WTC11 (cell line): ENCODE measurements around the gene SLC24A3. TPM values are rescaled to one million over a fixed set of nuclear protein-coding genes. Genes with fewer than 3 reads are reported as not detected.

Source experiments
- ATAC-seq: fragments of 200-7000 bp; cut with Tn5 transposase; 2 replicates; pipeline ENCODE4 v1.10.0; 2021; ENCODE audit warnings: mild to moderate bottlenecking, moderate library complexity
- CTCF ChIA-PET: fragments of 300-600 bp; sonication (Branson Sonifier 250); formaldehyde crosslinking; loops from one replicate; lab custom pipeline; 2021; ENCODE audit warnings: antibody characterized with exemption; lab: Charles Lee
- POLR2A ChIA-PET: fragments of 350-600 bp; sonication (Branson Sonifier 250); formaldehyde crosslinking; loops from one replicate; lab custom pipeline; 2021; ENCODE audit warnings: antibody characterized with exemption; lab: Charles Lee
- DNase-seq: peaks from one replicate; pipeline ENCODE4 v3.0.0; 2021; ENCODE audit warnings: low spot score
- H3K27ac Mint-ChIP-seq: 2 replicates; pipeline ENCODE4 v1.8.0; 2021; ENCODE audit warnings: mixed read lengths
- H3K27me3 Mint-ChIP-seq: 2 replicates; pipeline ENCODE4 v1.8.0; 2021; ENCODE audit warnings: low read depth, mild to moderate bottlenecking, moderate library complexity, mixed read lengths
- H3K36me3 Mint-ChIP-seq: 2 replicates; pipeline ENCODE4 v1.8.0; 2021; ENCODE audit warnings: mixed read lengths
- H3K4me1 Mint-ChIP-seq: 2 replicates; pipeline ENCODE4 v1.8.0; 2022; ENCODE audit warnings: mixed read lengths
- H3K4me3 Mint-ChIP-seq: 2 replicates; pipeline ENCODE4 v1.8.0; 2021; ENCODE audit warnings: mild to moderate bottlenecking, moderate library complexity, mixed read lengths
- H3K9me3 Mint-ChIP-seq: 2 replicates; pipeline ENCODE4 v1.8.0; 2021; ENCODE audit warnings: mixed read lengths
- ATF6 ChIP-seq: sonication (generic); formaldehyde crosslinking; IDR thresholded peaks from 2 replicates; pipeline ENCODE4 v1.8.1; 2023; ENCODE audit warnings: mild to moderate bottlenecking, missing genetic modification reagents
- CREB1 ChIP-seq: sonication (generic); formaldehyde crosslinking; IDR thresholded peaks from 2 replicates; pipeline ENCODE4 v1.8.0; 2023; ENCODE audit warnings: mild to moderate bottlenecking, missing genetic modification reagents
- ELF4 ChIP-seq: sonication (generic); formaldehyde crosslinking; IDR thresholded peaks from 2 replicates; pipeline ENCODE4 v1.8.1; 2022; ENCODE audit warnings: low read depth, mild to moderate bottlenecking, moderate library complexity, missing genetic modification reagents
- FOXP4 ChIP-seq: sonication (generic); formaldehyde crosslinking; IDR thresholded peaks from 2 replicates; pipeline ENCODE4 v1.8.0; 2022; ENCODE audit warnings: mild to moderate bottlenecking, missing genetic modification reagents
- GTF2I ChIP-seq: fragments of 250-450 bp; sonication (Bioruptor Pico); conservative IDR thresholded peaks from 2 replicates; pipeline ENCODE4 v1.4.0; 2021; ENCODE audit warnings: mild to moderate bottlenecking
- HMGA2 ChIP-seq: fragments of 250-450 bp; sonication (Bioruptor Pico); IDR thresholded peaks from 2 replicates; pipeline ENCODE4 v1.4.0; 2021; ENCODE audit warnings: mild to moderate bottlenecking, moderate library complexity
- IRF1 ChIP-seq: sonication (generic); formaldehyde crosslinking; IDR thresholded peaks from 2 replicates; pipeline ENCODE4 v1.8.0; 2023; ENCODE audit warnings: missing genetic modification reagents
- JUN ChIP-seq: sonication (generic); formaldehyde crosslinking; IDR thresholded peaks from 2 replicates; pipeline ENCODE4 v1.8.0; 2023; ENCODE audit warnings: mild to moderate bottlenecking, missing genetic modification reagents
- MAX ChIP-seq: sonication (generic); formaldehyde crosslinking; IDR thresholded peaks from 2 replicates; pipeline ENCODE4 v1.8.0; 2022; ENCODE audit warnings: mild to moderate bottlenecking, missing genetic modification reagents
- NFATC4 ChIP-seq: fragments of 250-450 bp; sonication (Bioruptor Pico); IDR thresholded peaks from 2 replicates; pipeline ENCODE4 v1.9.0; 2021; ENCODE audit warnings: mild to moderate bottlenecking
- NR1H2 ChIP-seq: sonication (generic); formaldehyde crosslinking; IDR thresholded peaks from 2 replicates; pipeline ENCODE4 v1.9.0; 2021; ENCODE audit warnings: mild to moderate bottlenecking, moderate library complexity, missing genetic modification reagents
- NR2C2 ChIP-seq: sonication (generic); formaldehyde crosslinking; IDR thresholded peaks from 2 replicates; pipeline ENCODE4 v1.8.0; 2022; ENCODE audit warnings: mild to moderate bottlenecking, missing genetic modification reagents
- PRDM15 ChIP-seq: sonication (generic); formaldehyde crosslinking; IDR thresholded peaks from 2 replicates; pipeline ENCODE4 v1.8.0; 2022; ENCODE audit warnings: missing genetic modification reagents
- PREB ChIP-seq: sonication (generic); formaldehyde crosslinking; IDR thresholded peaks from 2 replicates; pipeline ENCODE4 v1.8.1; 2022; ENCODE audit warnings: mild to moderate bottlenecking, missing genetic modification reagents, moderate library complexity, borderline replicate concordance
- RORB ChIP-seq: fragments of 250-450 bp; sonication (Bioruptor Pico); IDR thresholded peaks from 2 replicates; pipeline ENCODE4 v1.9.0; 2021; ENCODE audit warnings: mild to moderate bottlenecking
- TEAD4 ChIP-seq: sonication (generic); formaldehyde crosslinking; IDR thresholded peaks from 2 replicates; pipeline ENCODE4 v1.8.0; 2022; ENCODE audit warnings: mild to moderate bottlenecking, missing genetic modification reagents
- ZBTB21 ChIP-seq: sonication (generic); formaldehyde crosslinking; IDR thresholded peaks from 2 replicates; pipeline ENCODE4 v1.8.1; 2023; ENCODE audit warnings: mild to moderate bottlenecking, missing genetic modification reagents, borderline replicate concordance
- ZNF138 ChIP-seq: sonication (generic); formaldehyde crosslinking; conservative IDR thresholded peaks from 2 replicates; pipeline ENCODE4 v1.8.1; 2022; ENCODE audit warnings: mild to moderate bottlenecking, moderate library complexity, missing genetic modification reagents
- ZNF532 ChIP-seq: fragments of 250-450 bp; sonication (Bioruptor Pico); IDR thresholded peaks from 2 replicates; pipeline ENCODE4 v1.9.0; 2021; ENCODE audit warnings: mild to moderate bottlenecking, borderline replicate concordance
- total RNA-seq: library from RNA; stranded (reverse); gene quantifications from 3 replicates; pipeline ENCODE4 v1.2.3, GENCODE V29; 2021

The SLC24A3 gene
- total RNA-seq, 1 experiment from 2014 or later: 5.7 TPM

- TF ChIP-seq PREB (CRISPR knock-in tag) (no peak), RORB (CRISPR knock-in tag) (no peak), HMGA2 (CRISPR knock-in tag) (no peak), NR1H2 (CRISPR knock-in tag) (no peak), MAX (CRISPR knock-in tag) (no peak), PRDM15 (CRISPR knock-in tag) (no peak)
Measured at GRCh38 chr20:19658137-19658536, 445.7 kb downstream of the SLC24A3 start (continued).

- no peak for ATAC-seq
- Mint-ChIP-seq H3K4me3 (no peak overlapping the region), H3K4me1 (peaks cover 20% of the 10 kb centered on the region), H3K27ac (no peak overlapping the region), H3K9me3 (no peaks in the 10 kb centered on the region), H3K36me3 (no peaks in the 10 kb centered on the region), H3K27me3 (no peaks in the 10 kb centered on the region)
- POLR2A ChIA-PET: no interaction called here
- CTCF ChIA-PET: interaction anchor here (1.0 kb wide), 1 partner anchor 586 kb away, joined by 3 read pairs; no protein-coding TSS in a partner anchor
- no peak for DNase-seq
- TF ChIP-seq ATF6 (CRISPR knock-in tag) (no peak), JUN (no peak), CREB1 (no peak), RORB (CRISPR knock-in tag) (no peak), NR2C2 (CRISPR knock-in tag) (no peak), MAX (CRISPR knock-in tag) (no peak), ZNF138 (CRISPR knock-in tag) (no peak), ELF4 (CRISPR knock-in tag) (no peak), IRF1 (CRISPR knock-in tag) (no peak), ZNF532 (CRISPR knock-in tag) (no peak), TEAD4 (no peak), FOXP4 (CRISPR knock-in tag) (no peak), GTF2I (CRISPR knock-in tag) (no peak), NFATC4 (CRISPR knock-in tag) (no peak), ZBTB21 (CRISPR knock-in tag) (no peak)
Measured at GRCh38 chr20:19659448-19659847, 447.0 kb downstream of the SLC24A3 start.
